Hematopoietic multipotent progenitor cell treated with erythropoietin and hydrocortisone succinate and interleukin-3 and kit ligand, for 17 days (in vitro differentiated cells): ENCODE measurements around the gene TMX2.
"Not testable (repeated sequence)": the region's sequence is repeated elsewhere in the genome, so short reads cannot be mapped to it uniquely, and the experiment has no call there.

Source experiments
- DNase-seq: peaks from one replicate; pipeline ENCODE4 v3.0.0-alpha.2; 2015; ENCODE audit warnings: low spot score

The TMX2 gene

GRCh38 chr11:57712256-57713150 is at the start of gene TMX2:
TSS of gene TMX2 (plus strand) at chr11:57712593. CDS start at chr11:57712619, 26 bp downstream.
- peak; percentile 96 for DNase-seq

GRCh38 chr11:57662893-57663292 is 49.5 kb upstream of the TMX2 start:
- DNase-seq: peak; percentile 52

GRCh38 chr11:57663975-57664374 is 48.4 kb upstream of the TMX2 start:
- no peak for DNase-seq

- peak; percentile 99 for DNase-seq
These were observed 45.2 kb upstream of the TMX2 start for GRCh38 chr11:57667117-57667735.

GRCh38 chr11:57667736-57668433 is 44.5 kb upstream of the TMX2 start, which contains the start of gene ZDHHC5:
TSS of gene ZDHHC5 (plus strand) at chr11:57668114. CDS start at chr11:57673091, 4,977 bp downstream.
- no peak for DNase-seq

- peak; percentile 64 for DNase-seq
These were observed 44.0 kb upstream of the TMX2 start for GRCh38 chr11:57668434-57668782.

GRCh38 chr11:57674251-57674650 is 38.1 kb upstream of the TMX2 start:
- DNase-seq: no peak

GRCh38 chr11:57675176-57675941 is 37.0 kb upstream of the TMX2 start:
- DNase-seq: no peak

GRCh38 chr11:57679396-57679795 is 33.0 kb upstream of the TMX2 start:
- DNase-seq: no peak

GRCh38 chr11:57680552-57680874 is 31.9 kb upstream of the TMX2 start:
- DNase-seq: no peak

- DNase-seq: no peak
These were observed 31.2 kb upstream of the TMX2 start for GRCh38 chr11:57681168-57681567.

- DNase-seq: not testable (repeated sequence)
These were observed 21.9 kb upstream of the TMX2 start for GRCh38 chr11:57690474-57690873.

- no peak for DNase-seq
These were observed 13.5 kb upstream of the TMX2 start for GRCh38 chr11:57698843-57699365.

GRCh38 chr11:57699813-57700212 is 12.6 kb upstream of the TMX2 start:
- DNase-seq: no peak

GRCh38 chr11:57700425-57700824 is 12.0 kb upstream of the TMX2 start:
- DNase-seq: no peak

- DNase-seq: no peak
These were observed 9.1 kb upstream of the TMX2 start for GRCh38 chr11:57703341-57703740.

- no peak for DNase-seq
These were observed 7.5 kb upstream of the TMX2 start for GRCh38 chr11:57704932-57705331.

GRCh38 chr11:57705432-57705831 is 7.0 kb upstream of the TMX2 start:
- not testable (repeated sequence) for DNase-seq

- no peak for DNase-seq
These were observed 2.5 kb upstream of the TMX2 start for GRCh38 chr11:57709802-57710367.

GRCh38 chr11:57711414-57712255 is 758 bp upstream of the TMX2 start, which contains the start of gene MED19:
TSS of gene MED19 (minus strand) at chr11:57712215. CDS start at chr11:57712179, 36 bp downstream.
- DNase-seq: peak; percentile 91
